ENCODE results near the gene UBE2I.

UBE2I gene

DNA sequence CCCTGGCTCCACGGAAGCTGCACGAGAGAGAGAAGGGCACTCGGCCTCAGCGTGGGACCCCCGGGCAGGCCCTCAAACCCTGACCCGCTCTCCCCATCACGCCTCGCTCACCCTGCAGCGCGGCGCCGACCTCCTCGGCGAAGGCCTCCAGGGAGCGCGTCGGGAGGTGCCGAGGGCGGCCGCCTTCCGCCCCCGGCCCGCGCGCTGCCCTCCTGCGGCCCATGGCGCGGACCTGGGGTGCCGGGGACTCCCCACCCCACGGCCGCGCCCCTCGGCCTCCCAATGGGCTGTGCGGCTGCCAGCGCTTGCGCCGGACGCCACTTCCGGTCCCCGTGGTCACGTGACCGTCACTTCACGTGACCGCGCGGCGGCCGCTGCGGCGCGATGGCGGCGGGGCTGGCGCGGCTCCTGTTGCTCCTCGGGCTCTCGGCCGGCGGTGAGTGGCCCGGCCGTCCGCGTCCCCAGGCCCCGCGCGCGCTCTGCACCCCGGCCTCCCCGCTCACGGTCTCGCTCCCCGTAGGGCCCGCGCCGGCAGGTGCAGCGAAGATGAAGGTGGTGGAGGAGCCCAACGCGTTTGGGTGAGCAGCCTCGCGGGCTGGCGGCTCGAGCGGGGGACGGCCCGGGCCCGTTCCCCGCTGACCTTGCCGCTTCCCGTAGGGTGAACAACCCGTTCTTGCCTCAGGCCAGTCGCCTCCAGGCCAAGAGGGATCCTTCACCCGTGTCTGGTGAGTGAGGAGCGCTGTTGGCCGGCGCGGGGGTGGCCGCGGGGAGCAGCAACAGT lies 42.3 kb downstream of the UBE2I start, which contains the start of the genes GNPTG and TSR3 (continued):
- TF ChIP-seq ZBTB8A (tag by site-specific recombination; IDR thresholded peaks at IDR 0.05) (peak; percentile 36; the same call in 1 of the 2 replicates), ZNF274 (IDR thresholded peaks at IDR 0.05; ENCODE audit: low read length) (no peak), ZNF274 (tag by site-specific recombination; IDR thresholded peaks at IDR 0.05; ENCODE audit: borderline replicate concordance) (no peak), ZNF596 (tag by site-specific recombination; IDR thresholded peaks at IDR 0.05) (no peak), HIC1 (tag by site-specific recombination; IDR thresholded peaks at IDR 0.05) (no peak), ZNF48 (tag by site-specific recombination; IDR thresholded peaks at IDR 0.05) (no peak), ZBTB1 (tag by site-specific recombination; IDR thresholded peaks at IDR 0.05) (no peak), YY2 (tag by site-specific recombination; IDR thresholded peaks at IDR 0.05) (peak; percentile 87), MYNN (tag by site-specific recombination; IDR thresholded peaks at IDR 0.05; ENCODE audit: borderline replicate concordance) (no peak), ZNF692 (tag by site-specific recombination; IDR thresholded peaks at IDR 0.05) (no peak; the same call in 1 of the 2 replicates), ZSCAN4 (tag by site-specific recombination; IDR thresholded peaks at IDR 0.05) (no peak), SETDB1 (IDR thresholded peaks at IDR 0.05; ENCODE audit: insufficient read length, low read length) (no peak), OVOL3 (tag by site-specific recombination; IDR thresholded peaks at IDR 0.05) (0 out of 2 replicates have a peak, but pooled peaks have one; percentile 47), ZNF660 (tag by site-specific recombination; IDR thresholded peaks at IDR 0.05) (peak; percentile 61; the same call in 1 of the 2 replicates), ZNF776 (tag by site-specific recombination; IDR thresholded peaks at IDR 0.05; ENCODE audit: borderline replicate concordance) (no peak), ZNF23 (tag by site-specific recombination; IDR thresholded peaks at IDR 0.05; ENCODE audit: borderline replicate concordance) (no peak), ZNF555 (tag by site-specific recombination; conservative IDR thresholded peaks at IDR 0.05) (no peak), ZNF707 (tag by site-specific recombination; IDR thresholded peaks at IDR 0.05) (no peak), SP7 (tag by site-specific recombination; IDR thresholded peaks at IDR 0.05) (no peak), ZNF639 (tag by site-specific recombination; IDR thresholded peaks at IDR 0.05) (no peak), ZNF488 (tag by site-specific recombination; IDR thresholded peaks at IDR 0.05) (no peak)
- TF ChIP-seq, protein P1, sequence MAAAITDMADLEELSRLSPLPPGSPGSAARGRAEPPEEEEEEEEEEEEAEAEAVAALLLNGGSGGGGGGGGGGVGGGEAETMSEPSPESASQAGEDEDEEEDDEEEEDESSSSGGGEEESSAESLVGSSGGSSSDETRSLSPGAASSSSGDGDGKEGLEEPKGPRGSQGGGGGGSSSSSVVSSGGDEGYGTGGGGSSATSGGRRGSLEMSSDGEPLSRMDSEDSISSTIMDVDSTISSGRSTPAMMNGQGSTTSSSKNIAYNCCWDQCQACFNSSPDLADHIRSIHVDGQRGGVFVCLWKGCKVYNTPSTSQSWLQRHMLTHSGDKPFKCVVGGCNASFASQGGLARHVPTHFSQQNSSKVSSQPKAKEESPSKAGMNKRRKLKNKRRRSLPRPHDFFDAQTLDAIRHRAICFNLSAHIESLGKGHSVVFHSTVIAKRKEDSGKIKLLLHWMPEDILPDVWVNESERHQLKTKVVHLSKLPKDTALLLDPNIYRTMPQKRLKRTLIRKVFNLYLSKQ (tag by site-specific recombination; IDR thresholded peaks at IDR 0.05; ENCODE audit: borderline replicate concordance), result no peak
- TF ChIP-seq, protein P2, sequence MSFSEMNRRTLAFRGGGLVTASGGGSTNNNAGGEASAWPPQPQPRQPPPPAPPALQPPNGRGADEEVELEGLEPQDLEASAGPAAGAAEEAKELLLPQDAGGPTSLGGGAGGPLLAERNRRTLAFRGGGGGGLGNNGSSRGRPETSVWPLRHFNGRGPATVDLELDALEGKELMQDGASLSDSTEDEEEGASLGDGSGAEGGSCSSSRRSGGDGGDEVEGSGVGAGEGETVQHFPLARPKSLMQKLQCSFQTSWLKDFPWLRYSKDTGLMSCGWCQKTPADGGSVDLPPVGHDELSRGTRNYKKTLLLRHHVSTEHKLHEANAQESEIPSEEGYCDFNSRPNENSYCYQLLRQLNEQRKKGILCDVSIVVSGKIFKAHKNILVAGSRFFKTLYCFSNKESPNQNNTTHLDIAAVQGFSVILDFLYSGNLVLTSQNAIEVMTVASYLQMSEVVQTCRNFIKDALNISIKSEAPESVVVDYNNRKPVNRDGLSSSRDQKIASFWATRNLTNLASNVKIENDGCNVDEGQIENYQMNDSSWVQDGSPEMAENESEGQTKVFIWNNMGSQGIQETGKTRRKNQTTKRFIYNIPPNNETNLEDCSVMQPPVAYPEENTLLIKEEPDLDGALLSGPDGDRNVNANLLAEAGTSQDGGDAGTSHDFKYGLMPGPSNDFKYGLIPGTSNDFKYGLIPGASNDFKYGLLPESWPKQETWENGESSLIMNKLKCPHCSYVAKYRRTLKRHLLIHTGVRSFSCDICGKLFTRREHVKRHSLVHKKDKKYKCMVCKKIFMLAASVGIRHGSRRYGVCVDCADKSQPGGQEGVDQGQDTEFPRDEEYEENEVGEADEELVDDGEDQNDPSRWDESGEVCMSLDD (tag by site-specific recombination; IDR thresholded peaks at IDR 0.05), result no peak

Data from HEK293 (cell line).